HG02678 (cell line): ENCODE data around the gene OCA2.
"Not testable (repeated sequence)": the region's sequence is repeated elsewhere in the genome, so short reads cannot be mapped to it uniquely, and the experiment has no call there.

Experiments used
- ATAC-seq: cut with Tn5 transposase; IDR thresholded peaks from one replicate; pipeline ENCODE4 v1.9.1; 2021; ENCODE audit warnings: mild to moderate bottlenecking, moderate library complexity; ENCODE audit not compliant: unreplicated experiment

Gene OCA2

DNA sequence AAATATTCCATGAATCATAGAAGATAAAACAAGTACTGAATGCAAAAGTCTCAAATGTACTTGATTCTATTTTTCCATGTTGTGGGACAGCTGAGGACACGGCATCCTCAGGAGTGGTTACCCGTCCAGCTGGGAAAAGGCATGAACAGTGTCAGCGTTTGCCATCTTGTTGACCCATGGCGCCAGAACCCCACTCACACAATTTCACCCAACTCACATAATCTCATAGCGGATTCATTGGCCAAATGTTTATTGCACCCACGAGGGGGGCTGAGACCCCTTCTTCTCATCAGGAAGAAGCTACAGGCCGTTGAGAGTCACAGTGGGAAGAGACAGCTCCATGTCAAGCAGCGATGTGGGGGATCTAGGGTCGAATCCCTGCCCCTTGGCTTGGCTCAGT lies 72.9 kb downstream of the OCA2 start:
- no peak for ATAC-seq

DNA sequence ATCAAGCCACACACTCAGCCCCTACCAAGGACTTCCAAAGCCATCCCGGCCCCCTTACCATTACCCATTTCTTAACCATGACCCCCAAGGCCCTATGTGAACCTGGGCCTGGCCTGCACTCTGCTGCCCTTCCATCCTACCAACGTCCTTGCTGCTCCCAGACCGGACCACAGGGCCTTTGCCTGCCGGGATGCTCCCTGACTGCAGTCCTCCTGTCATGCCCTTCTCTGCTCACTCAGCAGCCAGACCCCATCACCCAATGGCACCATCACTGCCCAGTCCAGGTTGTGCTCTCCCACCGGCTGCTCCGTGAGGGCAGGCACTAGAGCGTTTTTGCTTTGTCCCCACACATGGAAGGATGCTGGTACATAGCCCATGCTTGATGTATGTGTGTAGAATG lies 73.7 kb downstream of the OCA2 start:
- no peak for ATAC-seq

DNA sequence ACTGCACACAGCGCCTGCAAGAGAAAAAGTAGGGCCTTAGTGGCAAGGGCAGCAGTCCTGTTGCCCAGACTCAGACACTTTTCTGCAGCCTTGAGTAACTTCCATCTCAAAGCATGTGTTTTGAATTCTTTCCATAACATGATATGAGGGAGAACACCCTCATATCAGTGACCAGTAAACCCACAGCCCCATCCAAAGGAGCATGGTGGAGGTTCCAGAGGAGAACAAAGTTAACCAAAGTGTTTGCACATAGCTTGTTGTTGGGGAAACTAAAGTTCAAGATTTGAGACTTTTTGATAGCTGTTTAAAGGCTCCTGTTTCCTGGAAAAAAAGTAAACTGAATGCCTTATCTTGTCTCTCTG lies 74.2 kb downstream of the OCA2 start:
- no peak for ATAC-seq

DNA sequence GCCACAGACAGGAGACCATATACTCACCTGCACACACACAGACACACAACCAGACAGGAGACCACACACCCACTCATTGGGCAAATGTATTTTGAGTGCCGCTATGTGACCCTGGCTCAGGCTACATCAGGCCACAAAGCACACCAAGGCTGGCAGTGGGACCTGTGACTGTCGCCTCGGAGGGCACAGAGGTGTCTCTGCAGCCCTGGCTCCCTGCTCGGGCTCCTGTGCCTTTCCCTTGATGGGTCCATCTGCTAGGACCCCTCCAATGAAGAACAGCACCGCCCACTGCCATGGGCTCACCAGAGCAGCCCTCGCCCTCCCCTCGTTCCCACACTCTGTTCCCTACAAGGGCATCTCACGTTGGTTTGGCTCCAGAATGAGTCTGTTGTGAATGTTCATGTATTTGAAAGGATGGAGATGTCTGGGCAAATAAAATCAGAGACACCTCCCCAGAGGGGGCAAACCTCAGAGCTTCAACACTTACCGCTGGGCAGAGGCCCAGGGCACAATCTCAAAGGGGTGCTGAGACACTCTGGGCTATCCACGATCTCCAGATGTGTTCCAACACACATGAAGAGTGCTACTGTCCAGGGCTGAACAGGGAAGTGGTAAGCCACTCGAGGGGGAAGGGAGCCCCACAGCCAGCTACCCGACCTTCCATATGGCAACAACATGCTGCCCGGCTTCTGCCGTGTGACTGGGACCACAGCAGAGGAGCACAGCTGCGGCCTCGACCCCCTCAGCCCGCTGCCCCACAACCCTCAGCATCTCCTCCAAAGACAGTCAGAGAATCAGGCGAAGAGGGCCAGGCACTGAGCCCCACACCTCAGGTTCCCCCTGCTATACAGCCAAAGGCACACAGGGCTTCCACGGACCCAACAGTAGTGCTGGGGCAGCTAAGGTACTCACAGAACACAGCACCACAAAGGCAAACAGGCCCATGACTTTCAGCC lies 74.9 kb downstream of the OCA2 start:
- ATAC-seq, result no peak

DNA sequence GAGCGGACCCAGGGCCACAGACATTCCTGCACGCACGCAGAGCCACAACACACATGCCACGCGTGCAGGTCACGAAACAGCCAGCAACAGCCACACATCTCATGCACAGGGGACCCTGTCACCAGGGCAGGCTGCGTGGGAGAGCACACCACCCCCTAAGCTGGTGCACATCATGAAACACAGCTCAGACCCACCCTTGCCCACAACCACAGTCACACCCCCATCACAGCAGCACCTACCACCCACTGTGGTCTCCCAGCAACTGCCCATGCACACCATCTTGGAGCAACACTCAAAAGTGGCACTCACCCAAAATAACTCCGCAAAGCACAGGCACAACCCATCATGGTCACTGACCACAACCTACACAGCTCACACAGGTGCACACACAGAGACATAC lies 75.7 kb downstream of the OCA2 start:
- ATAC-seq, result no peak

DNA sequence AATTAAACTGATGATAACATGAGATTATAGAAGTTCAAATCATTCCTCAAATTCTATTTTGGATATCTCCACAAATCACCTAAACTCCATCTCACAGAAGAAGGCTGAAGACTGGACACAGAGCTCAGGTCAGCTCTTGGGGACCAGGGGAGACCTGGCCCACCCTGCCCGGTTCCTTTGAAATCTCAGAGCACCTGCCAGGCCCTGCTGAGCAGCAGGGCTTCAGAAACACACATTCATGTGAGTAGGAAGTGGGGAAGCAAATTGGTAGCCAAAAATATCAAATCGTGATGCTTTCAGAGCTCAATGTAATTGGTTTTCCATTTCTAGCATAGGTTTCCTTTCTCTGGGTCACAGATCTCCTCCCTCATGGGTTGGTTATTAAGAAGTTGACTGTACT lies 76.2 kb downstream of the OCA2 start:
- no peak for ATAC-seq

DNA sequence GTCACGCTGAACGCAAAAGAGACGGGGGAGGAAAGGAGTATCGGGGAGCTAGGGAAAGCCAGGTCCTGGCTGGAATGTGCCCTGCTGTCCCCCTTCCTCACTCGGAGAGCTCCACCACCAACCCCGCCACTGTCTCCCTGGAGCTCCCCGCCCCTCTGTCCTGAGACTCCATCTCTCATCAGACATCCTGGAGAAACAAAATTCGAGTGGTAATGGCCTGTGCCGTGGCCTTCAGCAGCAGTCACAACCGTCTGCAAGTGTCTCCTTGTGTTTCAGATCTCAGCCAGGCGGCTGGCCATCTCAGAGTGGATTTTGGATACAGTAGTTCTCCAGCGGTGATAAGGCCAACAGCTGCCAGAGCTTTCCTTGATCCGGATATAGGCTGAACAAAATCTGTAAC lies 76.9 kb downstream of the OCA2 start:
- ATAC-seq, result no peak

DNA sequence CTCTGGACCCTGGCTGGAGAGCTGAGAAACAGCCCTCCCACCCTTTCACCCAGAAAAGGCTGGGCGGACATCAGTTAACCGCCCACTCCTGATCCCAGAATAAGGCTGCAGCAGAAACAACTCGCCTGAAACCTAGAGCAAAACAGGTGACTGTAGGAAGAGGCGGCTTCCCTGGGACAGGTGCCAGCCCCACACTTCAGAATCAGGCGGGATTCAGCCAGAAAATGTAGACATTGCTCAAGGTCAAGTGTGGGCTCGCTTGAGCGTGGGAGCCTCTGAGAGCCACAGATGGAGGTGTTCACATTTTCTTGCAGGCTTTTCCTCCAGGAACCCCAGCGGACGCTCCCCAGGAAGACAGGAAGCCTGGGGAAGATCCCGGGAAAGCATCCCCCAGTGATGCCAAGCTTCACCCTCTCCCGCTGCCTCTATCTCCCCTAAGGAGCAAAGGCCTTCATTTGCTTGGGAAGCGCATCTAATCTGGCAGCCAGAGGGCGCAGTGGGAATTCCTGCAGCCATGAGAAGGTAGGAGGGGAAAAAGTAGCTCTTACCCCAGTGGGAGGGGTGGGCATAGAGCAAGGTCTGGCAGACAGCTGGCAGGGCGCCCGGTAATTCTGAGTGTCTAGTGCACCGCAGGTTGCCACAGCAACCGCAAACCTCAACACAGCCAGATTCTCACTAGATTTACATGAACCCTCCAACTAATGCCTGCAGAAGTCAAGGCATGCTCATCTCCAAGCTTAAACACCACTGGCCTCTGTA lies 77.7 kb downstream of the OCA2 start:
- no peak for ATAC-seq

DNA sequence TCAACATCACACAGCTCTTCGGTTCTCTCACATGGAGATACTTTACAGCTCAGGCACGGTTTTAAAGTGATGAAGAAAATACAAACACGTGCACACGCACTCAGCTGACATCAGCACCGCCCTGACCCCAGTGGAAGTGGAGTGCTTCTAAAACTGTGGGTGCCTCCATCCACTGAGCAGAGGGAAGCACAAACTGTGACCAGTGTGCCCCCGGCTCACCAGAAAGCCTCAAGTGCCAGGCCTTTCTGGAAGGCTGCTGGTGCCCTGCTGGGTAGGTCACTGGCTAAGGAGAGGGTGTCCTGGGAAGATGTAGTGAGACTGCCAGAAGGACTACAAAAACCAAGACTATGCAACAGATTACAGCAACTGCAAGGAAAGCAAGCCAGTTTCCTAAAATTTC lies 78.5 kb downstream of the OCA2 start:
- no peak for ATAC-seq

DNA sequence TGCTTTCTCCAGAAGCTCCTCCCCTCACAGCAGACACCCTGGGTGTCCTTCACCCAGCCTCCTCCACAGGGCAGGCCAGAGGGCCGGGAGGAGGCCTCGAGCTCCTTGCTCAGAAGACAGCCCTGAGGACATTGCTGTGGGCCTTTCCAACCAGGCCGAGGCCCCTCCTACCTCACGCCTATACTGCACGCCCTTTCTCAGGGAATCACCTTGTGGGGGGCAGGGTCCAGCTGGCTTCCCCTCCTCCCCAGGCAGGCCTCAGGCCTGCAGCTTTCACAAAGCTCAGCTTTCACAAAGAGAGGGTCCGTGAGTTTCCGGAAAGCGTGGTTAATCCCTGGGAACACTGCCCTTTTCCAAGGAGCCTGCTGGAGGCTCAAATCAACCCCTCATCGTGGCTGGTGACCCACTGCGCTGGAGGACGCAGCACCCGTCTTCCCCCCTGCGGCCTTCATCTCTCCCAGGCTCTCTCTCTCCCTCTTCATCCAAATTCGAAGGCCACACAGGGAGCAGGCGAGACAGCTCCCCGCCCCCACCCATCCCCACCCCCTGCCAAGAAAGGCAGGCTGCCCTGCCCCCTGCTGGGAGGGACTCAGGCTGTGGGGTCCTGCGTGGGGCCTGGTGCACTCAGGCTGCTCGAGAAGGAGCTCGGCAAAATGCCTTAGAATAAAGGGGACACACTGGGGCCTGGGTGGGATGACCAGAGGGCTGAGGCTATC lies 79.4 kb downstream of the OCA2 start:
- no peak for ATAC-seq

DNA sequence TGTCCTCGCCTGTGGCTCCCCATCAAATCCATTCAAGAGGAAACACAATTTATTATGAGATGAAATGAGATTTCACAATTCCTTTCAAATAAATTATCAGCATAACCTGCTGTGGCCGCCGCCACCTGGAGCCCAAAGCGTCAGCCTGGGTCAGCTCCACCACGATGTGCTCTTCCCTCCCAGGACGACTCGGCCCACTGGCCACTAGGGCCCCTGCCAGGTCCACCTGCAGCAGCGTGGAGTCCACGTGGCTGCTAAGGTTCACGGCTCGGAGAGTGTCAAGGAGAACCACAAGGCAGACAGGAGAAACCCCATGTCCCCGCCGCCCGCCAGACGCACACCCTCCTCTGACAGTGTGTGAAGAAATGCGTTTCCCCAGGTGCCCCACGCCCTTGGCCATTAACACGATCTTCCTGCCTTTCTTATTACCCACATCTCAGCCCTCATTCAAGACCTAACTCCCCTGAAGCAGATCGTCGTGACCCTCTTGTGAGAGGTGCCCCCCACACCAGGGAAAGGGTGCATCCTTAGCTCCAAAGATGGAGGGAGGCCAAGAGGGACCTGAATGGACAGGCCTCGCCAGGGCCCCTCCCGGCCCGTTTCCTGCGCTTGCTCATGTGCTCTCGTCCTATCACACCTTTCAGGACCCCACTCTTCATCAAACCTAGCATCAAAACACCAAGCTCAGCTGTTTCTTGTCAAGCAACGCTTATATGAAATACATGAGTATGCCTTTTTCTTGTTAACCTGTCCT lies 80.6 kb downstream of the OCA2 start:
- ATAC-seq, result no peak

DNA sequence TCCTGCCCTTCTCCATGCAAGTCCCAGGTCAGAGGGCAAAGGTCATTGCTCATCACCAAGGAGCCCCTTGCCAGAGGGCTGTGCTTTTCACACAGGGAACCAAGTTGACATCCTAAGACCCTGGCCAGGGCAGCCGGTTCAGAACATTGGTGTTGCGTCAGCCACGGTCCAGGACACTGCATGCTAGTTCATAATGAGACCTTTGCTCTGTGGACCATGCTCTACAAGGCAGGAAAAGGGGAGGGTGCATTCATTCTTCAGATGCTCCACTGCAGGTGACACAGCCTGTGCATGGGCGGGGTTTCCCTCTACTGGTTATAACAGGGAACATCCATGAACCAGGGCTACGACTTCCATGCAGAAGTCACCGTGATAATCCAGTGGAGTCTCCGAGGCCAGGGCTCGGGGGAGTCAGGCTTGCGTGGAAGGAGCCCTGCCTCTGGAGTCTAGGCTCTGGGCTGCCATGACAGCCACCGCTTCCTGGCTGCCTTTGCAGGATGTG lies 81.6 kb downstream of the OCA2 start:
- no peak for ATAC-seq

DNA sequence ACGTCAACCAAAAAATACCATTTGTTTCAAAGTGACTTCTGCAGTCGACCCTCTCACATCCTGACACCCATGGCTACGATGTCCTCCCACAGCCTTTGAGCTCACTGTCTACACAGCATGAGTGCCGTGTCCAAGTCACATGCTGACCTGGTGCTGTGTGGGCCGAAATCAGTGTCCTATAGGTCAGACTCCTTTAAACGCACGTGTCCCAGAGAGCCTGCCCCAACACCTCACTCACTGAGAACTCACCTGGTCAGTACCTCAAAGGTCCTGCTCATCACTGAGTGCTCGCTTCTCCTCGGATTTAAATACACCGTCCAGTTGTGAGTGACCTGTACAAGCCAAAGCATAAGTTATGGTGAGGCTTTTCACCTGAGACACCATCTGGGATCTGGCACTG lies 83.3 kb downstream of the OCA2 start:
- ATAC-seq, result no peak

DNA sequence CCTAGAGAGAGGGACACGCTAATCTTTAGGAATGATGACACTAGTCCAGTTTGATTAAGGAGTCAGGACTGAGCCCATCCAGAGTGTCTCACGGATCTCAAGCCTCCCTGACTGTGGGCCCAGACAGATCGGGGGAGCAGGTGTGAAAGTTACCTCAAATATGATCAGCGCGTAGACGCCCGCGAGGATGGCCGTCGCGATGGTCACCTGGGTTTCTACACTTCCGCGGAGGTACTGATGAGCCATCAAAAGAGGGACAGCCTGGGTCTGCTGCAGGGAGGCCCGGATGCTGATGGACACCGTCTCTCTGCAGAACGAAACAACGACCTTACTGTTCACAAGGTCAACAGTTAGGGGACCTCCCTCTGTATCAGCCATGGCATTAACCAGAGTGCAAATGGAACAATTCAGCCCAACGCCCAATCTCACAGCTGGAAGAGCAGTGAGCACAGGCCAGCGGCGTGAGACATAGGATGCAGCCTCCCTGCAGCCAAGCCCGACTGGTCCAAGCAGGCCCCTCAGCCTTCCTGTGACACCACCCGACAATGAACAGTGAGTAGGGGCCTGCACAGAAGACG lies 84.4 kb downstream of the OCA2 start:
- ATAC-seq, result no peak

DNA sequence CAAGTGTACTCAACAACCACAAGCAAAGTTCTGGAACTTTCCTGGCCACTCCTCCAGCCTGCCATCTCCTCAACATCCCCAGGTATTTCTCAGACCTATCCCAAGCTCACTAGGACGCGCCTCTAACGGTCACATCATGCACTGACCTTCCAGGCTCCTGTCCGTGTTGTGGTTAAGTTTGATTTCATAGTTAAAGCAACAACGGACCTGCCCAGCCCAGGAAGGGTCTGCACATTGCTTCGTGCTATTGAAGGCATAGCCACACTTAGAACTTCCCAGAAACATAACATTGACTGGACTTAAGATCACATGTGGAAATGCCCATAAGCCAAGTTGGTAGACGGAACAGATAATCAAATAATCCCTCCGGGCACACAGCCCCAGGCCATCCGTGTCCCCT lies 85.1 kb downstream of the OCA2 start:
- ATAC-seq, result no peak

DNA sequence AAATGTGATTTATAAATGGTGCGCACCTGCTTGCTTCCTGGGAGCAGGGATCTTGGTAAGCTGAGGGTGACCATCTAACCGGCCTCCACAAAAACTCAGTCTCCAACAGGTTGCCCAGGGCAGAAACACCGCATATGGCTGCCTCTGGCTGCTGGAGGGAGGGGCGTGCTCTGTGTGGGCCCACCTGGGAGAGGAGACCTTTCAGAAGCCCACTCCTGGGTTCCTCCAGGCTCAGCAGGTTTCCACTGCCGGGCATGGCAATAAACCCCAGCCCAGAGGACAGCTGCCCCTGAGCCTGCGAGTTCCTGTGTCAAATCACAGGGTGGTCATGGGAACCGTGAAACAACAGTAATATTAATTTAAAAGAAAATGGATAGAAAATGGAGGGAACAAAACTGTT lies 85.6 kb downstream of the OCA2 start:
- no peak for ATAC-seq

DNA sequence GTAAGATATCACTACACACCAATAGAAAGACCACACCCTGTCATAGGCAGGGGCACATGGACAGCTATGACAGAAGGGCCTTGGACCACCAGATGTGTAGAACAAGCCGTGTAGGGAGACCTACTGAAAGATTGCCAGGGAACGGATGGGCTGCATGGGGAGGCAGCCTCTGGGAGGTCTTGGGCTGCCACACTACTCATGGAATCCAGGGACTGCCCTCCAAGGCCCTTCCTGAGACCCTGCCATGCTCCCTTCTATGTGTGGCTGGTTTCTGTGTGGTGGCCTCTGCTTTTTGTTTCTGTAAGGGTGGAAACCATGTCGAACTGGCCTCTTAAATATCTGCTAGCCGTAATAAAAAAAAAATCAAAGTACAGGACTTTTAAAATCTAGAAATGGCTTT lies 86.9 kb downstream of the OCA2 start:
- ATAC-seq, result no peak

DNA sequence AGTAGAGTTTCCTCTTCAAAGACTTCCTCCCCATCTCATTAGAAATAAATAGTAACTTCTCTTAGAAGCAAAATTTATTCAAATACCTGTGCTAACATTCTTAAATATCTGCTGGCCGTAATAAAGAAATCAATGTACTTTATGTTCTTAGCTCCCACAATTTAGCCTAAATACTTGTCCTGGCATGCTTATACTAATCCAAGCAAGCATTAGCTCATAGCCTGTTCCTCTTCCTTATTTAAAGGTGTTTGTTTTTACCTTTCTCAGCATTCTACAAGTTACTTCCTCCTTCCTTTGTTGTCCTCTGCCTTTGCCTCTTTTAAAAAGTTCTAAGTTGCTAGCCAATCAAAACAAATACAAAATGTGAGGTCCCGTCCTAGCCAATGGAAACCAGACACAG lies 90.9 kb downstream of the OCA2 start:
- ATAC-seq, result not testable (repeated sequence)

DNA sequence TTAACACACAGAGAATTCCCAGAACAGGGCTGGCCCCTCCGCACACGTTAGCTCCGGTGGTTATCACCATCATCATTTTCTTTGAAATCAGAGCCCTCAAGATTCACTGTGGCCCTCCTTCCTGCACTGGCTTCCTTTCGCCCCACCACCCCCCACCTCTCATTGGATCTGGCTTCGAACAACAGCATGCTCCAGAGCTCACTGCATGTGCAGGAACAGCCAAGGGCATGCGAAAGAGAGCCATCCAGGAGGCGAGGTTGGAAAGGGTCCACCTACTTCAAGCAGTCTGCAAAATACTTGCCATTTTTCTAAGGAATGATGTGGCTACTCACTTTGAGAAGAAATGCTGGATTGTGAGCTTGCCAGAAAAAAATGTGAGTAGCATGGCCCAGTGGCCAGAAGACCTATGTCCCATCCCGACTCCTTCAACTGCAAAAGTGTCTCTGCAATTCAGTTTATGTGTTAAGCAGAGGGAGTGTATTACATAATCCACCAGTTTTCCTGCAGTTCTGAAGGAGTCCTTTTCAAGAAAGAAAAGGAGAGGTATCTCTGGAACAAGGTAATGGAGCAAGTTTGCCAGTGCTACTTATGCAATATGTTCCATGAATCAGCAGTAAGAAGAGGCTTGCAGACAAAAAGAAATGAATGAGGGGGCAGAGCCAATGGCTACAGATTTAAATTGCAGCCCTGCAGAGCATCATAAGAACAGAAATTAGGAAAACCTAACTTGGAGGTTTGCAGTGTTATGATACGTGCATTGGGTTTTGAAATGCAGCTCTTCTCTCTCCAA lies 92.8 kb downstream of the OCA2 start:
- no peak for ATAC-seq
